ENCODE measurements around the gene FNIP1. TPM values are rescaled to one million over a fixed set of nuclear protein-coding genes. Genes with fewer than 3 reads are reported as not detected.

Gene FNIP1
- total RNA-seq, 4 donors from 2014 or later: 24.3 to 54.9 (median 40.8) TPM

DNA sequence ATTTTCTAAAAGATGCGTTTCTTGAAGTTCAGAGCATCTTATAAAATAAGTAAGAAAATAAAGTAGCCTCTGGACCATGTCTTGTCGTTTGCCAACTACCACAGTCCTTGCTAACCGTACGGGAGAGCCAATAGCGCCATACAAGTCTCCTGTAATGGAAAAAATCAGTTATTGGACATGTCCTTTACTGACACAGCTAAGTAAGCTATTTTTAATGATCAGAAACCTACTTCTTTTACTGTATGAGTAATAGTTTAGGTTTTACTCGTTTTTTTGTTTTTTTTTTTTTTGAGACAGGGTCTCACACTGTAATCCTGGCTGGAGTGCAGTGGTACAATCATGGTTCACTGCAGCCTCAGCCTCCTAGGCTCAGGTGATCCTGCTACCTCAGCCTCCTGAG is 124.0 kb downstream of the FNIP1 start:
- Histone ChIP-seq H3K4me3 (no peak overlapping the region), H3K27me3 (no peaks in the 10 kb centered on the region), H3K9me3 (no peaks in the 10 kb centered on the region), H3K4me1 (peaks cover 9 to 31% (median 18%) of the 10 kb centered on the region in 4 donors), H3K36me3 (peaks cover 0 to 57% (median 13%) of the 10 kb centered on the region in 4 donors), H3K27ac (peak overlapping the region; percentile 69 to 78 (median 76))
- TF ChIP-seq POLR2A (IDR thresholded peaks at IDR 0.05) (no peak), POLR2AphosphoS5 (IDR thresholded peaks at IDR 0.05) (no peak), CTCF (IDR thresholded peaks at IDR 0.05) (no peak), EP300 (IDR thresholded peaks at IDR 0.05; ENCODE audit: low read depth) (no peak)
- no peak for DNase-seq
- intact Hi-C loops (cut with DNase I; ENCODE audit: low total_unique reads) (no loop called here), in situ Hi-C loops (cut with MboI; ENCODE audit: low pct_ligation_motif_present in 1 of 4, low pct_unique_long_range_greater_than_20kb in 1 of 4, low sequenced_read_pairs in 3 of 4) (no loop called here)
- 64 to 65% methylated on average over 6 of the region's 6 CpGs for WGBS, 2 donors (ENCODE audit: low coverage in 1 of 2)

DNA sequence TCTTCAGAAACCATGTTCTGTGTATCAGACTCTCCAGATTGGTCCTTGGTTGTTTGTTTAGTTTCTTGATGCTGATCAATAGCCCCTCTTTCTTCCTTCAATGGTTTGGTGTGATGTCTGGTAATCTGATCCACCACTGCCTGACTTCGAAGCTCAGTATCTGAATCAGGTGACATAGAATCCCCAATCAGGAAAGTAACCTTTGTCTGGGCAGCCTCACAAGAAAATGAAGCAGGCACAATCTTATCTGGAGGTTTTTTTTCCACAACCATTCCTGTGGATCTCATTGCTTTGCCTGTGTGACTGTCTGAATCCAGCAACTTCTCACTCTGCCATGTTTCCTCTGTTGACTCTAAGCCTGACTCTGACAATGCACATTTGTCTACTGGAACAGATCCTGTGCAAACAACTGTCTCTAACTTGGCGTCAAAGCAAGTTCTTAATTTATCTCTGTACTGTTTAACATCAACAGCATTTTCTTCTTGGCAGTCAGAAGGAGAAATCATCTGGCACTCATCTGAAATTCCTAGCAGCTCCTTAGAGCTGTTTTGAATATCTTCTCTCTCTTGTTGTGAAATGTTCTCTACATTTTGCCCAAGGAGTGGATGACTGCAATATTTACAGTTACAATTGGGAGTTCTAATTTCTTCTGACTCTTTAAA is 124.7 kb downstream of the FNIP1 start:
- Histone ChIP-seq H3K4me1 (peaks cover 9 to 31% (median 18%) of the 10 kb centered on the region in 4 donors), H3K4me3 (no peak overlapping the region), H3K27me3 (no peaks in the 10 kb centered on the region), H3K36me3 (peaks cover 0 to 51% (median 11%) of the 10 kb centered on the region in 4 donors), H3K27ac (peak overlapping the region; percentile 69 to 84 (median 76)), H3K9me3 (no peaks in the 10 kb centered on the region)
- TF ChIP-seq CTCF (IDR thresholded peaks at IDR 0.05) (no peak), POLR2A (IDR thresholded peaks at IDR 0.05) (no peak), EP300 (IDR thresholded peaks at IDR 0.05; ENCODE audit: low read depth) (no peak), POLR2AphosphoS5 (IDR thresholded peaks at IDR 0.05) (peak; percentile 81 to 92 (median 90))
- in situ Hi-C loops (cut with MboI; ENCODE audit: low pct_ligation_motif_present in 1 of 4, low pct_unique_long_range_greater_than_20kb in 1 of 4, low sequenced_read_pairs in 3 of 4) (no loop called here), intact Hi-C loops (cut with DNase I; ENCODE audit: low total_unique reads) (no loop called here)
- no peak for DNase-seq
- WGBS, 2 donors (ENCODE audit: low coverage in 1 of 2): 51 to 58% methylated on average over 2 of the region's 2 CpGs

DNA sequence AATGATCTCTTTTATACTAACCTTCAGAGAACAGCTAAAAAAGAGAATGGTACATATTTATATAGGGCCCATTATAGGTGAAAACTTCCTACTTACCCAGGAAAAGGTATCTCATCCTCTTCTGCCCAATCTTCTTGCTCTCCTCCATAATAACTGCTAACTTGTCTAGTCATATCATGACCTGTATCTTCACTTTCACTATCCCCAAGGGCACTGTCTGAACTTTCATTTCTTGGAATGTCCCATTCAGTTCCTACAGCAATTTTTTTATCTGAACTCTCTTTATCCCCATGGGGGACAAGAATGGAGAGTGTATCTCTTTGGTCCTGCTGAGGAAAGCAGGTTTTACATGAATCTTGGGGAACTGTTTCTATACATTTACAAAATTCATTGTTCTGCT is 125.4 kb downstream of the FNIP1 start:
- Histone ChIP-seq H3K9me3 (no peaks in the 10 kb centered on the region), H3K4me1 (peaks cover 9 to 31% (median 18%) of the 10 kb centered on the region in 4 donors), H3K27ac (peak overlapping the region; percentile 69 to 84 (median 76)), H3K36me3 (peaks cover 0 to 45% (median 7%) of the 10 kb centered on the region in 4 donors), H3K27me3 (no peaks in the 10 kb centered on the region), H3K4me3 (no peak overlapping the region)
- in situ Hi-C loops (cut with MboI; ENCODE audit: low pct_ligation_motif_present in 1 of 4, low pct_unique_long_range_greater_than_20kb in 1 of 4, low sequenced_read_pairs in 3 of 4) (no loop called here), intact Hi-C loops (cut with DNase I; ENCODE audit: low total_unique reads) (no loop called here)
- DNase-seq: no peak
- TF ChIP-seq POLR2A (IDR thresholded peaks at IDR 0.05): no peak
- no peak for TF ChIP-seq EP300 (IDR thresholded peaks at IDR 0.05; ENCODE audit: low read depth)
- TF ChIP-seq CTCF (IDR thresholded peaks at IDR 0.05): no peak
- TF ChIP-seq POLR2AphosphoS5 (IDR thresholded peaks at IDR 0.05): no peak

DNA sequence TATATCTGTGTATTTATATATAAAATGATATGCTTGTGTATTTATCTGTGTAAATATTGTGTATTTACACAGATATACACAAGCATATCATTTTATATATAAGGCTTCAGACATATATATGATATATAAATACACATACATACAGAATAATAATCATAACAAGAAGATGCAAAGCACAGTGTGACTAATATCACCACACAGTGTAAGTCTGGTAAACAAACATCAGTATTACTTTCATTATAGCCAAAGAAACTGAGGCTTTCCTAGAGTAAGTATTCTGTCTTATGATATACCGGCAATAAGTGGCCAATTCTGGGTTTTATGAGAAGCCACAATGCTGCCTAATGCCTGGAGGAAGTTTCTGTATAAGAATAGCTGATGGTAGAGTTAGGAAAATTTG is 131.9 kb downstream of the FNIP1 start:
- Histone ChIP-seq H3K36me3 (peaks cover 0 to 69% (median 6%) of the 10 kb centered on the region in 4 donors), H3K9me3 (no peaks in the 10 kb centered on the region), H3K27ac (no peak overlapping the region), H3K27me3 (no peaks in the 10 kb centered on the region), H3K4me3 (no peak overlapping the region), H3K4me1 (no peaks in the 10 kb centered on the region)
- intact Hi-C loops (cut with DNase I; ENCODE audit: low total_unique reads) (no loop called here), in situ Hi-C loops (cut with MboI; ENCODE audit: low pct_ligation_motif_present in 1 of 4, low pct_unique_long_range_greater_than_20kb in 1 of 4, low sequenced_read_pairs in 3 of 4) (no loop called here)
- 50 to 74% methylated on average over 1 of the region's 1 CpG for WGBS, 2 donors (ENCODE audit: low coverage in 1 of 2)
- no peak for DNase-seq
- TF ChIP-seq POLR2A (IDR thresholded peaks at IDR 0.05): no peak

DNA sequence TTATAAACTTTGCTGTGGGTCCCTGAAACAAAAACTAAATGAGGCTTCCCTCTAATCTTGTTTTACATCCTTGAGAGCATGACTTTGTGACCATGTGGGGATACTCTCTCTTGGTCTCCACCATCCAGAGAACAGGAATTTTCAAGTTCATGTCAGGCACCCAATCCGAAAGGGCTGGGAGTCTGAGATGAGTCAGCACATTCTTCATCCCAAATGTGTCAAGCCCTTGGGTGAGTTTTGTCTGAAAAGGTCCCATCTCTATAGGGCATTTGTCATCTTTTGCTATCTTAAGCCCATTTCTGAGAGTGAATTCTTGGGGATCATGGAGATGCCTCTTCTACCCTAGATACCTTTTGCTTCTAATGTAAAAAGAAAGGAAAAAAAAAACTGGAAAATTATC is 134.9 kb downstream of the FNIP1 start:
- in situ Hi-C loops (cut with MboI; ENCODE audit: low pct_ligation_motif_present in 1 of 4, low pct_unique_long_range_greater_than_20kb in 1 of 4, low sequenced_read_pairs in 3 of 4): no loop called here
- WGBS, 2 donors (ENCODE audit: low coverage in 1 of 2): 100% methylated on average over 1 of the region's 1 CpG
- Histone ChIP-seq H3K36me3 (peaks cover 0 to 52% (median 9%) of the 10 kb centered on the region in 4 donors), H3K27me3 (no peaks in the 10 kb centered on the region), H3K4me1 (no peaks in the 10 kb centered on the region), H3K27ac (no peak overlapping the region), H3K4me3 (no peak overlapping the region), H3K9me3 (no peaks in the 10 kb centered on the region)
- intact Hi-C loops (cut with DNase I; ENCODE audit: low total_unique reads): no loop called here
- DNase-seq: no peak
- TF ChIP-seq CTCF (IDR thresholded peaks at IDR 0.05): no peak
- TF ChIP-seq POLR2A (IDR thresholded peaks at IDR 0.05): no peak
- no peak for TF ChIP-seq EP300 (IDR thresholded peaks at IDR 0.05; ENCODE audit: low read depth)
- TF ChIP-seq POLR2AphosphoS5 (IDR thresholded peaks at IDR 0.05): no peak

Data from transverse colon (tissue), 4 donors.